ENCODE measurements around the gene PTPRU. TPM values are rescaled to one million over a fixed set of nuclear protein-coding genes. Genes with fewer than 3 reads are reported as not detected.

PTPRU gene
- total RNA-seq, 4 donors from 2014 or later = 15.0 to 46.7 (median 29.0) TPM

DNA sequence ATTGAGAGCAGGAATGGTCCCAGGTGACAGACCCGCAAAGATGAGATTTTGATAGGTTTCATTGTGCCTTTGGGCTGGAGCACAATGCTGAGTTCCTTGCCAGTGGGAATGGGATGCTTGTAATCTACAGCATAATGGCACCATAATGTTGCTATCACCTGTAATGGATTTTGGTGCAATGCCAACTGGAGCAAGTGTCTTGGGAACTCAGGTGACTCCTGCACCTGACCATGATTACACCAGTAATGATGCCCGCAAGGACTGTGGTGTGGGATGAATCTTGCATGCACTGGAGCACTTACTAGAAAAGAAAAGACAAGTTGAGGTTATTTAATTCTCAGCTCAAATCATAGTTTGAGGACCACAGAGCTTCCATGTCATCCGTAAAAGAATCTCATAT lies 96.7 kb downstream of the PTPRU start:
- TF ChIP-seq EP300 (IDR thresholded peaks at IDR 0.05) (no peak), POLR2A (IDR thresholded peaks at IDR 0.05) (no peak), POLR2AphosphoS5 (IDR thresholded peaks at IDR 0.05) (no peak)
- TF ChIP-seq, protein P1, sequence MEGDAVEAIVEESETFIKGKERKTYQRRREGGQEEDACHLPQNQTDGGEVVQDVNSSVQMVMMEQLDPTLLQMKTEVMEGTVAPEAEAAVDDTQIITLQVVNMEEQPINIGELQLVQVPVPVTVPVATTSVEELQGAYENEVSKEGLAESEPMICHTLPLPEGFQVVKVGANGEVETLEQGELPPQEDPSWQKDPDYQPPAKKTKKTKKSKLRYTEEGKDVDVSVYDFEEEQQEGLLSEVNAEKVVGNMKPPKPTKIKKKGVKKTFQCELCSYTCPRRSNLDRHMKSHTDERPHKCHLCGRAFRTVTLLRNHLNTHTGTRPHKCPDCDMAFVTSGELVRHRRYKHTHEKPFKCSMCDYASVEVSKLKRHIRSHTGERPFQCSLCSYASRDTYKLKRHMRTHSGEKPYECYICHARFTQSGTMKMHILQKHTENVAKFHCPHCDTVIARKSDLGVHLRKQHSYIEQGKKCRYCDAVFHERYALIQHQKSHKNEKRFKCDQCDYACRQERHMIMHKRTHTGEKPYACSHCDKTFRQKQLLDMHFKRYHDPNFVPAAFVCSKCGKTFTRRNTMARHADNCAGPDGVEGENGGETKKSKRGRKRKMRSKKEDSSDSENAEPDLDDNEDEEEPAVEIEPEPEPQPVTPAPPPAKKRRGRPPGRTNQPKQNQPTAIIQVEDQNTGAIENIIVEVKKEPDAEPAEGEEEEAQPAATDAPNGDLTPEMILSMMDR (IDR thresholded peaks at IDR 0.05) = no peak
- 55% methylated on average over 3 of the region's 3 CpGs for WGBS
- Histone ChIP-seq H3K4me3 (no peak overlapping the region), H3K27ac (no peak overlapping the region), H3K27me3 (peaks cover 10% of the 10 kb centered on the region), H3K36me3 (no peaks in the 10 kb centered on the region), H3K4me1 (no peaks in the 10 kb centered on the region), H3K9me3 (no peaks in the 10 kb centered on the region)
- DNase-seq (ENCODE audit: low spot score in 2 of 2) = no peak

DNA sequence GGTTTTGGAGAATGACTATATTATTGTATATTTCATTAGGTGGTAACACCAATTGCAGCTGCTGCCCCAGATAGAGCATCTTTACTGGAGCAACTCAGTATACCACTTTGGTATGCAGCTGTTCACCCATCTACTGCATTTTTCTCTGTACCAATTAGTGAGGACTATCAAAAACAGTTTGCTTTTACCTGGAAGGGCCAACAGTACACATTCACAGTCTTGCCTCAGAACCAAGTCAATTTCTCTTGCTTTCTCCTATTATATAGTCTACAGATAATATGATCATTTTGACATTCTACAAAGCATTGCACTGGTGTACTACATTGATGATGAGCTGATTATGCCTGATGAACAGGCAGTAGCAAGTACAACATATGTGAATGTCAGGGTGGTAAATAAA lies 99.3 kb downstream of the PTPRU start:
- Histone ChIP-seq H3K4me1 (no peaks in the 10 kb centered on the region), H3K9me3 (no peaks in the 10 kb centered on the region), H3K27me3 (peaks cover 10% of the 10 kb centered on the region), H3K27ac (no peak overlapping the region), H3K36me3 (no peaks in the 10 kb centered on the region), H3K4me3 (no peak overlapping the region)
- TF ChIP-seq POLR2A (IDR thresholded peaks at IDR 0.05) = no peak
- no peak for DNase-seq (ENCODE audit: low spot score in 2 of 2)

DNA sequence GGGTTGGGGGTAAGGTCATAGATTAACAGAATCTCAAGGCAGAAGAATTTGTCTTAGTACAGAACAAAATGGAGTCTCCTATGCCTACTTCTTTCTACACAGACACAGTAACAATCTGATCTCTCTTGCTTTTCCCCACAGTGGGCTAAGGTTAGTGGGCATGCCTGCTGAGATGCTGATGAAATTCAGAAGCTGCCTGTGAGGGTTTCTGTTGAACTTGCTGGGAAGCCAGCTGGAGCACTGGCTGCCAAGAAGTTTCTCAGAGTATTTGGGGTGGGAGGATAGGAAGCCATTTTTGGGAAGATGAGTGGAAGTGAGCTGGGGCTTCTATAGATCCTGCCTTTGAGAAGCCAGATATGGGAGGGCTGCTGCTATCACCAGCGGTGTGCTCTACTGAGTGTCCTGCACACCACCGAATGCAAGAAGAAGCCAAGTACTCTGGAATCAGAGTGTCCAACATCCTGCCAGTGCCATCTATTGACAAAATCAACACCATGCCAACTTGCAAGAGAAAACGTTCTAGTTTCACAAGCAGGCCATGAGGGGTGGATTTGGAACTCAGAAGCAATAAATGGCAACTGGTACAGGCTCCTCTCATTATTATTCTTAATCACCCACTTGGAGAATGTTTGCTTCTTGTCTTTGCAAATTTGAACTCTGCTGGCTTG lies 102.7 kb downstream of the PTPRU start:
- H3K27me3 ChIP-seq = peaks cover 27% of the 10 kb centered on the region
- H3K4me3 ChIP-seq = no peak overlapping the region

DNA sequence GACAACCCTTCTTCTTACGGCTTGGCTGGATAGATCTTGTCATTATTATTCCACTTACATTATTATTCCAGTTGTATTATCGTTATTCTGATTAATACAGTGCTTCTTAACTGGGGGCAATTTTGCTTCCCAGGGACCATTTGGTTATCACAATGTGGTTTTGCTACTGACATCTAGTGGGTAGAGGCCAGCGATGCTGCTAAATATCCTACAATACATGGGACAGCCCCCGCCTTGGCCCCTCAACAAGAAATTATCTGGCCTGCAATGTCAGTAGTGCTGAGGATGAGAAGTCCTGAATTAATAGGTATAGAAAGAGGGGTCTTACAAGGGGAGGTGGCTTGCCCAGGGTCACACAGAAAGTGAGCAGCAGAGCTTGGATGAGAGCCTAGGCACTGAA lies 105.6 kb downstream of the PTPRU start:
- Histone ChIP-seq H3K9me3 (no peaks in the 10 kb centered on the region), H3K36me3 (no peaks in the 10 kb centered on the region), H3K27me3 (peaks cover 30% of the 10 kb centered on the region), H3K4me1 (no peaks in the 10 kb centered on the region), H3K27ac (no peak overlapping the region), H3K4me3 (no peak overlapping the region)
- no peak for TF ChIP-seq POLR2A (IDR thresholded peaks at IDR 0.05)
- TF ChIP-seq, protein P1 (IDR thresholded peaks at IDR 0.05) = no peak
- TF ChIP-seq EP300 (IDR thresholded peaks at IDR 0.05) = no peak
- no peak for TF ChIP-seq POLR2AphosphoS5 (IDR thresholded peaks at IDR 0.05)
- DNase-seq (ENCODE audit: low spot score in 2 of 2) = no peak
- 81% methylated on average over 4 of the region's 4 CpGs for WGBS

More for the DNA sequence above, 102.7 kb downstream of the PTPRU start:
- no peaks in the 10 kb centered on the region for H3K9me3 ChIP-seq
- H3K27ac ChIP-seq = no peak overlapping the region
- WGBS = 60% methylated on average over 3 of the region's 3 CpGs
- no peaks in the 10 kb centered on the region for H3K4me1 ChIP-seq
- no peak for DNase-seq (ENCODE audit: low spot score in 2 of 2)
- no peaks in the 10 kb centered on the region for H3K36me3 ChIP-seq
- TF ChIP-seq, protein P1 (IDR thresholded peaks at IDR 0.05) = no peak
- TF ChIP-seq POLR2AphosphoS5 (IDR thresholded peaks at IDR 0.05) = no peak
- no peak for TF ChIP-seq POLR2A (IDR thresholded peaks at IDR 0.05)
- no peak for TF ChIP-seq EP300 (IDR thresholded peaks at IDR 0.05)

DNA sequence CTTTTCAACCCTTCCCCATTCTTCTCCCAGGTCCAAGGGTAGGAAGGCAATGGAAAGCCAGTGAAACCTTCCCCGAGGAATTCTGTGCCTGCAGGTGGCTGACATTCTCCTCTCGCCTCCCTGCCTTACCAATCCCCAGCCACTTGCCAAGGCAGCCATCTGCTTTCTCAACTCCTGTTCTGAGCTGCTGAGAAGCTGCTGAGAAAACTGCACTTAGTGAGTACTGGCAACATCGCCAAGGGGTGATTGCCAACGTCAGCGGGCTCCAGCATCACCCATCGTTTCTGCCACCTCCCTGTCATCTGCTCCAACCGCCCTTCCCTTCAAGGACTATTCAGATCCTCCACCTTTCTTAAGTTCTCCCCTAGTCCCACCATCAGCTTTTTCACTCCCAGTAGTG lies 106.0 kb downstream of the PTPRU start:
- Histone ChIP-seq H3K4me3 (no peak overlapping the region), H3K9me3 (no peaks in the 10 kb centered on the region), H3K27ac (no peak overlapping the region), H3K36me3 (no peaks in the 10 kb centered on the region), H3K27me3 (peaks cover 30% of the 10 kb centered on the region), H3K4me1 (no peaks in the 10 kb centered on the region)
- WGBS = 59% methylated on average over 7 of the region's 7 CpGs
- no peak for DNase-seq (ENCODE audit: low spot score in 2 of 2)
- TF ChIP-seq, protein P1 (IDR thresholded peaks at IDR 0.05) = no peak
- no peak for TF ChIP-seq POLR2AphosphoS5 (IDR thresholded peaks at IDR 0.05)

DNA sequence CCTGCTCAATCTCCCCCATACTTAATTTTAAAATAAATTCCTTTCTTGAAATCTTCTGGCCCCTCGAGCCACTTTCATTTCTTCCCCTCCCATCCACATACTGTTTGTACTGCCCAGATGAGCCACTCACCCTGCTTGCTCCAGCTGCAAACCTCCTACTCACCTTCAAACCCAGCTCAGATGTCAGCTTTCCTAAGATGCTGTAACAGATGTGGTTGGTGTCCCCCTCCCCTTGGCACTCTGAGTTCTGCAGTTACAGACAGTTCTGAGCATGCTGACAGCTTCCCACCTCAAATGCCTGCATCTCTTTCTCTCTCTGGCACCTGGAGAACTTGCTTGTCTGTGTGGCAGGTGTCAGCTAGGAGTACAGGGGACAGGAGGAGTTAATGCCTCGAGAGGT lies 106.7 kb downstream of the PTPRU start:
- Histone ChIP-seq H3K4me3 (no peak overlapping the region), H3K9me3 (no peaks in the 10 kb centered on the region), H3K27ac (no peak overlapping the region), H3K4me1 (no peaks in the 10 kb centered on the region), H3K36me3 (no peaks in the 10 kb centered on the region), H3K27me3 (peaks cover 30% of the 10 kb centered on the region)
- WGBS = 47% methylated on average over 2 of the region's 2 CpGs
- TF ChIP-seq POLR2A (IDR thresholded peaks at IDR 0.05) = no peak
- TF ChIP-seq, protein P1 (IDR thresholded peaks at IDR 0.05) = no peak
- TF ChIP-seq POLR2AphosphoS5 (IDR thresholded peaks at IDR 0.05) = no peak
- no peak for TF ChIP-seq EP300 (IDR thresholded peaks at IDR 0.05)
- no peak for DNase-seq (ENCODE audit: low spot score in 2 of 2)

All from suprapubic skin (tissue), 4 donors.